ENCODE data around the gene SUGP2.

Gene SUGP2

GRCh38 chr19:18993115-18993514 lies 40.2 kb downstream of the SUGP2 start:
- TF ChIP-seq CTCF (IDR thresholded peaks at IDR 0.05), result no peak

GRCh38 chr19:18992696-18993095 lies 40.6 kb downstream of the SUGP2 start:
- no peak for TF ChIP-seq CTCF (IDR thresholded peaks at IDR 0.05)

DNA sequence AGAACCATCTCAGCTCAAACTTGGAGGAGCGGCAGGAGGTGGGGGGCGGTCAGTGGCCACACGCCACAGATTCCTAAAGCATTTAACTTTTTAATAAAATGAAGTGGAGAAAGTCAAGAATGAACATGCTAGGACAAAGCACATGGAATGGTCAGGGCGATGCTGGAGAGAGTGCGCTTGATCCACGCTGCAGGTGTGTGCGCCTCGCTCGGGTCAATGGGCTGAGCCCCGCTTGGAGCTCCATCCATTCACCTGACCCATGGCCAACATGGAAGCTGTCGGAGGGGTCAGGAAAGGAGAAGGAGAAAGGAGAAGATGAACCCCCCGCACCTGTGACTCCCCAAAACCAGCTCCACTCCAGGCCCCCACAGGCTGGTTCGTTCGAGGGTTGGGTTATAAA lies 41.8 kb downstream of the SUGP2 start:
- no peak for TF ChIP-seq CTCF (IDR thresholded peaks at IDR 0.05)

- TF ChIP-seq CTCF (IDR thresholded peaks at IDR 0.05), result no peak
Observed at GRCh38 chr19:18991006-18991405, 42.3 kb downstream of the SUGP2 start.

DNA sequence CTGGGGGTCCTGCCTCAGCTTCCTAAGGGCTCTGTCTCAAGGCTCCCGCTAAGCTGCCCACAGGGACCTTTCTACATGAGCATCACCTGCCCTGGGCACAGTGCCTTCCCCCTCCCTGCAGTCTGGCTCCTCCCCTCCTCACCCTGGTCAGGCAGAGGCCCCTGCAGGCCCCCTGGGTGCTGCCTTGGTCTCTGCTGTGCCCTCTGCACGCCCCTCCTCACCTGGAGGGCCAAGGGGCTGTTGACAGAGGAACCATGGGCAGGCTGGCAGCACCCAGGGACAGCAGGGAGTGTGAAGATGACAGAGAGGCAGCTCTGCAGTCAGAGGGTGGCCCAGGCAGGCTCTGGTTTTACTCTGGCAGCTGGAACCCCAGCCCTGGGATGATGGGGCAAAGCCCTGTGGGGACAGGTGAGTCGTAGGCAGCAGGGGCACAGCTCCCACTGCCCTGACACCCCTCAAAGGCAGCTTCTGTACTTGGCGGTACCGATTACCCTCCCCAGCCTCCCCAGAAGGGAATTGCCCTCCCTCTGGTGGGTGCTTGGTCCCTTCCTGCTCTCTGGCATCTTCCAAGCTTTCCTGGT lies 43.1 kb downstream of the SUGP2 start:
- no peak for TF ChIP-seq CTCF (IDR thresholded peaks at IDR 0.05)

GRCh38 chr19:18989316-18989715 lies 44.0 kb downstream of the SUGP2 start:
- no peak for TF ChIP-seq CTCF (IDR thresholded peaks at IDR 0.05)

GRCh38 chr19:18987456-18987855 lies 45.9 kb downstream of the SUGP2 start:
- no peak for TF ChIP-seq CTCF (IDR thresholded peaks at IDR 0.05)

- no peak for TF ChIP-seq CTCF (IDR thresholded peaks at IDR 0.05)
Observed at GRCh38 chr19:18985257-18985656, 48.1 kb downstream of the SUGP2 start.

All from LNCAP (cell line).